B cell (primary cell): ENCODE measurements around the gene DCDC2C.

Source experiments
- EZH2 ChIP-seq: IDR thresholded peaks from 2 replicates; pipeline ENCODE4 v1.6.1; 2012; ENCODE audit warnings: borderline replicate concordance, low read depth, mild to moderate bottlenecking, moderate library complexity, low read length; ENCODE audit not compliant: insufficient read depth, poor library complexity, severe bottlenecking
- TF ChIP-seq, protein P1 (sequence below): fragments of 200-600 bp; IDR thresholded peaks from one replicate; pipeline ENCODE4 v1.8.0; 2022; ENCODE audit warnings: antibody characterized with exemption, mild to moderate bottlenecking

DNA sequence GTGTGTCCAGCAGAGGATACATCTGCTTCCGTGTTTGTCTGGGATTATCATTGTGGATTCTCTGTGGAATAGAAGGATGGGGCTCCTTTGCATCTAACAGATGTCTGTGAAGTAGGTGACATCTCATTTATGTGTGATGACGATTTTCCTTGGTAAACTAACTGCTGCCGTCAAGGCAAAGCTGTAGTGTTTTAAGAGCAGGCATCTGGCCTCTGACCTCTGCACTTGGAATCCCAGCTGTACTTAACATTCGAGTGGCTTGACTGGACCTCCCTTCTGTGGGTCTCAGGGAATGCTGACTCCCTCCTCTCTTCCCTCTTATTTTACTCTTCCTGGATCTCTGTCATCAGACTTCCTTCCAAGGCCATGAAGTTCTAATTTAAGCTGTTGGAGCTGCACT lies 56.4 kb downstream of the DCDC2C start:
- TF ChIP-seq, protein P1, sequence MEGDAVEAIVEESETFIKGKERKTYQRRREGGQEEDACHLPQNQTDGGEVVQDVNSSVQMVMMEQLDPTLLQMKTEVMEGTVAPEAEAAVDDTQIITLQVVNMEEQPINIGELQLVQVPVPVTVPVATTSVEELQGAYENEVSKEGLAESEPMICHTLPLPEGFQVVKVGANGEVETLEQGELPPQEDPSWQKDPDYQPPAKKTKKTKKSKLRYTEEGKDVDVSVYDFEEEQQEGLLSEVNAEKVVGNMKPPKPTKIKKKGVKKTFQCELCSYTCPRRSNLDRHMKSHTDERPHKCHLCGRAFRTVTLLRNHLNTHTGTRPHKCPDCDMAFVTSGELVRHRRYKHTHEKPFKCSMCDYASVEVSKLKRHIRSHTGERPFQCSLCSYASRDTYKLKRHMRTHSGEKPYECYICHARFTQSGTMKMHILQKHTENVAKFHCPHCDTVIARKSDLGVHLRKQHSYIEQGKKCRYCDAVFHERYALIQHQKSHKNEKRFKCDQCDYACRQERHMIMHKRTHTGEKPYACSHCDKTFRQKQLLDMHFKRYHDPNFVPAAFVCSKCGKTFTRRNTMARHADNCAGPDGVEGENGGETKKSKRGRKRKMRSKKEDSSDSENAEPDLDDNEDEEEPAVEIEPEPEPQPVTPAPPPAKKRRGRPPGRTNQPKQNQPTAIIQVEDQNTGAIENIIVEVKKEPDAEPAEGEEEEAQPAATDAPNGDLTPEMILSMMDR, result no peak
- TF ChIP-seq EZH2, result no peak
